ENCODE measurements around the gene LHFPL3. TPM values are rescaled to one million over a fixed set of nuclear protein-coding genes. Genes with fewer than 3 reads are reported as not detected.
"Not testable (repeated sequence)": the region's sequence is repeated elsewhere in the genome, so short reads cannot be mapped to it uniquely, and the experiment has no call there.

The LHFPL3 gene
- total RNA-seq, 1 experiment from 2014 or later: not detected

DNA sequence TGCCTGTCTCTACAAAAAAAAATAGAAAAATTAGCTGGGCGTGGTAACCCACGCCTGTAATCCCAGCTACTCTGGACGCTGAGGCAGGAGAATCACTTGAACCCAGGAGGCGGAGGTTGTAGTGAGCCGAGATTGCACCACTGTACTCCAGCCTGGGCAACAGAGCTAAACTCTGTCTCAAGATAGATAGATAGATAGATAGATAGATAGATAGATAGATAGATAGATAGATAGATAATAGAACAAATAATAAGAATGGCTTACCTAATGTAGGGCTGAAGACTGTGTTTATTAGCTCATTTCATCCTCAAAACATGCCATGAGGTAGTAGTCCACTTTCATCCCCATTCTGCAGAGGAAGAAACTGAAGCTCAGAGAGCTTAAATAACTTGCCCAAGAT is 597.8 kb downstream of the LHFPL3 start:
- H3K9ac ChIP-seq (ENCODE audit: low read length); RAD21 ChIA-PET (ENCODE audit: low non-redundant PET in 1 of 2, low total read pairs in 2 of 2, uncharacterized antibody in 2 of 2, unreplicated experiment in 2 of 2); DNase-seq (ENCODE audit: low read depth, low spot score); H2AFZ ChIP-seq (ENCODE audit: low read depth, low read length, poor library complexity, severe bottlenecking); H3K4me3 ChIP-seq (replicated peaks in 1 of 2; ENCODE audit: low read depth in 1 of 2, low read length in 2 of 2); H4K20me1 ChIP-seq (ENCODE audit: insufficient read depth); H3K4me2 ChIP-seq (ENCODE audit: low read length); H3K36me3 ChIP-seq (ENCODE audit: control insufficient read depth in 1 of 2, insufficient read depth in 2 of 2, low read length in 2 of 2); H3K27ac ChIP-seq (ENCODE audit: low read depth, low read length); H3K79me2 ChIP-seq (ENCODE audit: insufficient read depth, low read length); H3K27me3 ChIP-seq (ENCODE audit: insufficient read depth, low read length); H3K9me3 ChIP-seq (ENCODE audit: control insufficient read depth in 1 of 2, insufficient read depth in 1 of 2, low read depth in 1 of 2, low read length in 2 of 2); ATAC-seq; H3K9me2 ChIP-seq (ENCODE audit: insufficient read depth); BruUV-seq (replicated peaks); H3K4me1 ChIP-seq (ENCODE audit: control insufficient read depth in 1 of 2, insufficient read depth in 2 of 2, low read length in 2 of 2): not testable (repeated sequence)
- intact Hi-C loops (cut with micrococcal nuclease): loop anchor here (10.0 kb wide), 1 partner anchor 409 kb away; no protein-coding TSS in a partner anchor
- CTCF ChIA-PET: interaction anchor here (1.4 kb wide), 1 partner anchor 663 kb away, joined by 3 read pairs; no protein-coding TSS in a partner anchor
- POLR2A ChIA-PET: interaction anchor here (0.9 kb wide), 1 partner anchor 18 kb away, joined by 3 read pairs; no protein-coding TSS in a partner anchor

DNA sequence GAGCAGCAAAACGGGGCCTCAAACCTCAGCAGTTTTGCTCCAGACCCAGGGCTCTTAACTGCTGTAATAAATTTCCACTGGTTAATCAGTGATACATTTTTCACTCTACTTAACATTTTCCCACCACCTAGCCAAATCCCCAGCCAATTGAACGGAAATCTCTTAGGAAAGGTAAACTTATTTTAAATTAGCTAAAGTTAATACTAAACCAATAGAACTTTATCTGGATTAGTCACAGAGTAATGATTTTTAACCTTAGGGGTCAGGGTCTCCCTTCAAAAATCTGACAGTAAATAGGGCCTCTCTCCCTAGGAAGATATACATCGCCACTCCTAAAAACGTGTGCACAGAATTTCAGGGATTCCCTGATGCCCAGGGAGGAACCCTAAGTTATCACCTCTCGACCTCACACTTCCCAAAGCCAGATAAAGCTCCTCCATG is 598.2 kb downstream of the LHFPL3 start:
- Histone ChIP-seq H3K4me1 (ENCODE audit: control insufficient read depth in 1 of 2, insufficient read depth in 2 of 2, low read length in 2 of 2) (peaks cover 0 to 4% of the 10 kb centered on the region in 2 experiments; a peak in 1 of 4 replicates), H3K27me3 (ENCODE audit: insufficient read depth, low read length) (peaks cover 3% of the 10 kb centered on the region; the same call in 1 of the 2 replicates), H2AFZ (ENCODE audit: low read depth, low read length, poor library complexity, severe bottlenecking) (no peak overlapping the region), H3K36me3 (ENCODE audit: control insufficient read depth in 1 of 2, insufficient read depth in 2 of 2, low read length in 2 of 2) (no peaks in the 10 kb centered on the region), H3K27ac (ENCODE audit: low read depth, low read length) (no peak overlapping the region), H3K9me3 (ENCODE audit: control insufficient read depth in 1 of 2, insufficient read depth in 1 of 2, low read depth in 1 of 2, low read length in 2 of 2) (no peaks in the 10 kb centered on the region), H3K9me2 (ENCODE audit: insufficient read depth) (no peaks in the 10 kb centered on the region), H3K4me2 (ENCODE audit: low read length) (no peak overlapping the region), H3K9ac (ENCODE audit: low read length) (no peak overlapping the region), H4K20me1 (ENCODE audit: insufficient read depth) (no peaks in the 10 kb centered on the region), H3K4me3 (replicated peaks in 1 of 2; ENCODE audit: low read depth in 1 of 2, low read length in 2 of 2) (no peak overlapping the region), H3K79me2 (ENCODE audit: insufficient read depth, low read length) (no peaks in the 10 kb centered on the region)
- ChIA-PET POLR2A (interaction anchor here (0.9 kb wide), 1 partner anchor 17 kb away, joined by 3 read pairs; no protein-coding TSS in a partner anchor), CTCF (interaction anchor here (1.4 kb wide), 1 partner anchor 663 kb away, joined by 3 read pairs; no protein-coding TSS in a partner anchor), RAD21 (ENCODE audit: low non-redundant PET in 1 of 2, low total read pairs in 2 of 2, uncharacterized antibody in 2 of 2, unreplicated experiment in 2 of 2) (no interaction called here)
- DNase-seq (ENCODE audit: low read depth, low spot score) (no peak), ATAC-seq (no peak)
- intact Hi-C loops (cut with micrococcal nuclease): loop anchor here (10.0 kb wide), 1 partner anchor 408 kb away; no protein-coding TSS in a partner anchor
- BruUV-seq (replicated peaks): no TSS peak
- TF ChIP-seq CBX3 (IDR thresholded peaks at IDR 0.05; ENCODE audit: low read depth) (no peak), EGR1 (IDR thresholded peaks at IDR 0.05; ENCODE audit: low read depth) (no peak), SP1 (IDR thresholded peaks at IDR 0.05; ENCODE audit: low read depth) (no peak), YY1 (IDR thresholded peaks at IDR 0.05; ENCODE audit: extremely low read depth, insufficient replicate concordance, low read depth, low read length) (no peak), ZFX (IDR thresholded peaks at IDR 0.05) (no peak), TCF7L2 (IDR thresholded peaks at IDR 0.05; ENCODE audit: borderline replicate concordance, extremely low read depth, insufficient read depth, insufficient read length) (no peak), ZNF274 (IDR thresholded peaks at IDR 0.05; ENCODE audit: low read depth, low read length) (no peak), EZH2phosphoT487 (IDR thresholded peaks at IDR 0.05; ENCODE audit: borderline replicate concordance) (no peak), POLR2AphosphoS5 (IDR thresholded peaks at IDR 0.05; ENCODE audit: low read depth, low read length) (no peak), EZH2 (IDR thresholded peaks at IDR 0.05) (no peak), ELF1 (IDR thresholded peaks at IDR 0.05; ENCODE audit: borderline replicate concordance, low read depth) (no peak), POLR2A (IDR thresholded peaks at IDR 0.05; ENCODE audit: borderline replicate concordance, extremely low read depth, insufficient read depth, insufficient read length) (no peak), JUND (IDR thresholded peaks at IDR 0.05) (no peak)
- TF ChIP-seq, protein P1, sequence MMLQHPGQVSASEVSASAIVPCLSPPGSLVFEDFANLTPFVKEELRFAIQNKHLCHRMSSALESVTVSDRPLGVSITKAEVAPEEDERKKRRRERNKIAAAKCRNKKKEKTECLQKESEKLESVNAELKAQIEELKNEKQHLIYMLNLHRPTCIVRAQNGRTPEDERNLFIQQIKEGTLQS (IDR thresholded peaks at IDR 0.05): no peak
- TF ChIP-seq, protein P2, sequence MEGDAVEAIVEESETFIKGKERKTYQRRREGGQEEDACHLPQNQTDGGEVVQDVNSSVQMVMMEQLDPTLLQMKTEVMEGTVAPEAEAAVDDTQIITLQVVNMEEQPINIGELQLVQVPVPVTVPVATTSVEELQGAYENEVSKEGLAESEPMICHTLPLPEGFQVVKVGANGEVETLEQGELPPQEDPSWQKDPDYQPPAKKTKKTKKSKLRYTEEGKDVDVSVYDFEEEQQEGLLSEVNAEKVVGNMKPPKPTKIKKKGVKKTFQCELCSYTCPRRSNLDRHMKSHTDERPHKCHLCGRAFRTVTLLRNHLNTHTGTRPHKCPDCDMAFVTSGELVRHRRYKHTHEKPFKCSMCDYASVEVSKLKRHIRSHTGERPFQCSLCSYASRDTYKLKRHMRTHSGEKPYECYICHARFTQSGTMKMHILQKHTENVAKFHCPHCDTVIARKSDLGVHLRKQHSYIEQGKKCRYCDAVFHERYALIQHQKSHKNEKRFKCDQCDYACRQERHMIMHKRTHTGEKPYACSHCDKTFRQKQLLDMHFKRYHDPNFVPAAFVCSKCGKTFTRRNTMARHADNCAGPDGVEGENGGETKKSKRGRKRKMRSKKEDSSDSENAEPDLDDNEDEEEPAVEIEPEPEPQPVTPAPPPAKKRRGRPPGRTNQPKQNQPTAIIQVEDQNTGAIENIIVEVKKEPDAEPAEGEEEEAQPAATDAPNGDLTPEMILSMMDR (IDR thresholded peaks at IDR 0.05 in 2 of 3, conservative IDR thresholded peaks at IDR 0.05 in 1 of 3; ENCODE audit: borderline replicate concordance in 1 of 3, insufficient read depth in 1 of 3, low read depth in 2 of 3, low read length in 2 of 3): no peak
- TF ChIP-seq, protein P3, sequence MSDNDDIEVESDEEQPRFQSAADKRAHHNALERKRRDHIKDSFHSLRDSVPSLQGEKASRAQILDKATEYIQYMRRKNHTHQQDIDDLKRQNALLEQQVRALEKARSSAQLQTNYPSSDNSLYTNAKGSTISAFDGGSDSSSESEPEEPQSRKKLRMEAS (IDR thresholded peaks at IDR 0.05): no peak
- TF ChIP-seq, protein P4, sequence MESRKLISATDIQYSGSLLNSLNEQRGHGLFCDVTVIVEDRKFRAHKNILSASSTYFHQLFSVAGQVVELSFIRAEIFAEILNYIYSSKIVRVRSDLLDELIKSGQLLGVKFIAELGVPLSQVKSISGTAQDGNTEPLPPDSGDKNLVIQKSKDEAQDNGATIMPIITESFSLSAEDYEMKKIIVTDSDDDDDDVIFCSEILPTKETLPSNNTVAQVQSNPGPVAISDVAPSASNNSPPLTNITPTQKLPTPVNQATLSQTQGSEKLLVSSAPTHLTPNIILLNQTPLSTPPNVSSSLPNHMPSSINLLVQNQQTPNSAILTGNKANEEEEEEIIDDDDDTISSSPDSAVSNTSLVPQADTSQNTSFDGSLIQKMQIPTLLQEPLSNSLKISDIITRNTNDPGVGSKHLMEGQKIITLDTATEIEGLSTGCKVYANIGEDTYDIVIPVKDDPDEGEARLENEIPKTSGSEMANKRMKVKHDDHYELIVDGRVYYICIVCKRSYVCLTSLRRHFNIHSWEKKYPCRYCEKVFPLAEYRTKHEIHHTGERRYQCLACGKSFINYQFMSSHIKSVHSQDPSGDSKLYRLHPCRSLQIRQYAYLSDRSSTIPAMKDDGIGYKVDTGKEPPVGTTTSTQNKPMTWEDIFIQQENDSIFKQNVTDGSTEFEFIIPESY (IDR thresholded peaks at IDR 0.05; ENCODE audit: extremely low read depth, insufficient replicate concordance, low read length): no peak
